RWPE1 (cell line): ENCODE data around the gene FKBP2.

Experiments used
- CTCF ChIA-PET: fragments of 350-600 bp; sonication (Branson Sonifier 250); formaldehyde crosslinking; extraction: SDS; loops from one replicate; lab custom pipeline; 2021; lab: Yijun Ruan, JAX
- POLR2A ChIA-PET: fragments of 400-600 bp; formaldehyde crosslinking; extraction: SDS; loops from one replicate; lab custom pipeline; 2020; ENCODE audit warnings: antibody characterized with exemption; ENCODE audit not compliant: low non-redundant PET; lab: Yijun Ruan, JAX
- DNase-seq: peaks from one replicate; pipeline ENCODE4 v3.0.0; 2012; ENCODE audit warnings: low spot score
- H3K27ac ChIP-seq: fragments of 450-650 bp; 2 replicates; pipeline ENCODE4 v1.5.1; 2017
- TF ChIP-seq, protein P1 (sequence below): fragments of 450-650 bp; conservative IDR thresholded peaks from 2 replicates; pipeline ENCODE4 v1.5.1; 2017; ENCODE audit warnings: low read depth, mild to moderate bottlenecking

Gene FKBP2

GRCh38 chr11:64284048-64284961 is 43.4 kb downstream of the FKBP2 start, which contains the start of gene BAD:
Gene BAD, minus strand, starts transcription at chr11:64284665. Its CDS starts 297 bp downstream, at chr11:64284368.
- POLR2A ChIA-PET = interaction anchor here (0.7 to 1.0 kb wide), 2 partner anchors 43 to 79 kb away, joined by 4 read pairs; partner anchors contain the start of gene FKBP2
- CTCF ChIA-PET = interaction anchor here (0.6 to 1.4 kb wide), 5 partner anchors 12 to 350 kb away, joined by 3 to 6 read pairs (median 4); no protein-coding TSS in a partner anchor
- peak within 1 kb of the TSS; percentile 97 for H3K27ac ChIP-seq
- TF ChIP-seq, protein P1, sequence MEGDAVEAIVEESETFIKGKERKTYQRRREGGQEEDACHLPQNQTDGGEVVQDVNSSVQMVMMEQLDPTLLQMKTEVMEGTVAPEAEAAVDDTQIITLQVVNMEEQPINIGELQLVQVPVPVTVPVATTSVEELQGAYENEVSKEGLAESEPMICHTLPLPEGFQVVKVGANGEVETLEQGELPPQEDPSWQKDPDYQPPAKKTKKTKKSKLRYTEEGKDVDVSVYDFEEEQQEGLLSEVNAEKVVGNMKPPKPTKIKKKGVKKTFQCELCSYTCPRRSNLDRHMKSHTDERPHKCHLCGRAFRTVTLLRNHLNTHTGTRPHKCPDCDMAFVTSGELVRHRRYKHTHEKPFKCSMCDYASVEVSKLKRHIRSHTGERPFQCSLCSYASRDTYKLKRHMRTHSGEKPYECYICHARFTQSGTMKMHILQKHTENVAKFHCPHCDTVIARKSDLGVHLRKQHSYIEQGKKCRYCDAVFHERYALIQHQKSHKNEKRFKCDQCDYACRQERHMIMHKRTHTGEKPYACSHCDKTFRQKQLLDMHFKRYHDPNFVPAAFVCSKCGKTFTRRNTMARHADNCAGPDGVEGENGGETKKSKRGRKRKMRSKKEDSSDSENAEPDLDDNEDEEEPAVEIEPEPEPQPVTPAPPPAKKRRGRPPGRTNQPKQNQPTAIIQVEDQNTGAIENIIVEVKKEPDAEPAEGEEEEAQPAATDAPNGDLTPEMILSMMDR = no peak
- DNase-seq = peak; percentile 98

DNA sequence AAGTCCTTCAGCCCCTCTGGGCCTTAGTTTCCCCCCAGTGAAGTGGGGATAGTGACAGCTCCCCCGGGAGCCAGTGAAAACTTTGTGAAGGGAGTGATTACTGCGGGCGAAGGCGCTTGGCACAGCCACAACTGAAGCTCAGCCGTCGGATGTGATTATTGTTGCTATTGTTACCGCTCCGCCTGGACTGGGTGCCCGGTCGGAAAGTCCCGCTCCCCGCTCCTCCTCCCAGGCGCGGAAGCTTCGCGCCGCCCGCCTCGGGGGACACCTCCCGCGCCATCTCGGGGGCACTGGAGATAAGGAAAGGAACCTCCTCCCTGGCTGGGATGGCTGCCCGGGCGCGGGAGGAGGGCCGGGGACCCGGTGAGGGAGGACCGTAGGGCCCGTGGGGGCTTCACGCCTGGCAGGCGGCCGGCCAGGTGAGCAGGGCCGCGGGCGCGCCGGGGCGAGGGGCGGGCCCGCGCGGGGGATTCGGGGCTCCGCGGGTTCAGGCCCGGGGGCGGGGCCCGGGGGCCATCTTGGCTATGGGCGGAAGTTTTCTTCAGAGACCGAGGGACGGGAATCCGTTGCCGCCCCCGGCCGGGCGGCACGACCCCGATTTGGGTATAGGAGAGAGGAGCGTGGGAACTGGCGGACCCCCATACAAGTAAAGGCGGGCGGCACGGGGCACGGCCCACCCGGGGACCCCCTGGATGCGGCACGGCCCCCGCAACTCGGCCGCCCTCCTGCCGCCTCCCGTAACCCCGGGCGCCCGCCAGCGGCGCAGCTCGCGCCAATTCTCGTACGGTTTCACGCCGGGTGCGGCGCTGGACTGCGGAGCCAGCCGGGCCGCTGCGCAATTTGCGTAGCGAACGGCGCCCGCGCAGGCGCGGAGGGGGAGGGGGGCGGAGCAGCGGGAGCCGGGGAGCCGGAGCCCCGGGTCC is 44.3 kb downstream of the FKBP2 start, which contains the start of gene GPR137:
Gene GPR137 (plus strand): TSS at position 887 of the 923 bp plus-strand sequence. CDS start 677 bp downstream, outside the sequence.
- peak; percentile 80 for DNase-seq

GRCh38 chr11:64285885-64286800 is 45.2 kb downstream of the FKBP2 start:
- TF ChIP-seq, protein P1 = no peak
- no peak for DNase-seq
- ChIA-PET CTCF (interaction anchor here (0.7 to 1.1 kb wide), 3 partner anchors 15 to 167 kb away, joined by 3 to 5 read pairs (median 4); no protein-coding TSS in a partner anchor), POLR2A (no interaction called here)
- H3K27ac ChIP-seq = peak overlapping the region; percentile 97

More for the DNA sequence above, 44.3 kb downstream of the FKBP2 start, which contains the start of gene GPR137:
- POLR2A ChIA-PET = interaction anchor here (0.5 to 1.0 kb wide), 2 partner anchors 40 to 80 kb away, joined by 4 read pairs; no protein-coding TSS in a partner anchor
- peak within 1 kb of the TSS; percentile 97 for H3K27ac ChIP-seq
- TF ChIP-seq, protein P1 = no peak
- CTCF ChIA-PET = interaction anchor here (0.6 to 1.4 kb wide), 5 partner anchors 11 to 351 kb away, joined by 3 to 6 read pairs (median 4); no protein-coding TSS in a partner anchor

GRCh38 chr11:64286801-64287159 is 45.9 kb downstream of the FKBP2 start:
- H3K27ac ChIP-seq = peak overlapping the region; percentile 97
- TF ChIP-seq, protein P1 = no peak
- no peak for DNase-seq
- POLR2A ChIA-PET = interaction anchor here (0.8 kb wide), 1 partner anchor 11 kb away, joined by 5 read pairs; no protein-coding TSS in a partner anchor
- CTCF ChIA-PET = interaction anchor here (0.7 to 1.1 kb wide), 2 partner anchors 15 to 168 kb away, joined by 3 to 5 read pairs; no protein-coding TSS in a partner anchor

DNA sequence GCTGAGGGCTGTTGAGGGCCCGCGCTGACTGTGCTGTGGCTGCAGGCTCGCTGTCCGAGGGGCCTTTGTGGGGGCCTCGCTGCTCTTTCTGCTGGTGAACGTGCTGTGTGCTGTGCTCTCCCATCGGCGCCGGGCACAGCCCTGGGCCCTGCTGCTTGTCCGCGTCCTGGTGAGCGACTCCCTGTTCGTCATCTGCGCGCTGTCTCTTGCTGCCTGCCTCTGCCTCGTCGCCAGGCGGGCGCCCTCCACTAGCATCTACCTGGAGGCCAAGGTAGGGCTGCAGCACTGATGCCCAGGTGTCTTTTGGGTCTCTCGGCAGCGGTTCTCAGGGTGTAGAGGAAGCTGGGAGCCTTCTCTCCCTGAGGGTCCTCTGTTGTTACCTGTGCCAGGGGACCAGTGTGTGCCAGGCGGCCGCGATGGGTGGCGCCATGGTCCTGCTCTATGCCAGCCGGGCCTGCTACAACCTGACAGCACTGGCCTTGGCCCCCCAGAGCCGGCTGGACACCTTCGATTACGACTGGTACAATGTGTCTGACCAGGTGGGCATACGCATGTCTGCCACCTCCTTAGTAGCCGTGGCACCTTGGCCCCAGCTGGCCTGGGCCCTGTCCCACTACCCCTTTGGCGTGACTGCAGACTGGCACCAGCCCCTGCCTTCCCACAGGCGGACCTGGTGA is 46.9 kb downstream of the FKBP2 start:
- CTCF ChIA-PET = interaction anchor here (0.5 to 2.0 kb wide), 3 partner anchors 13 to 37 kb away, joined by 3 to 12 read pairs (median 5); partner anchors contain the start of gene CATSPERZ

More for the DNA sequence above, 46.9 kb downstream of the FKBP2 start:
- DNase-seq = no peak
- TF ChIP-seq, protein P1 = no peak
- POLR2A ChIA-PET = interaction anchor here (0.6 to 0.8 kb wide), 2 partner anchors 12 to 13 kb away, joined by 5 to 7 read pairs; no protein-coding TSS in a partner anchor
- H3K27ac ChIP-seq = peak overlapping the region; percentile 97
